Head of caudate nucleus (tissue), 42 donors: Measurements from ENCODE around the gene CREB1.
A peak's percentile ranks its signal among the peaks of the same experiment; 100 is the strongest.
"Not testable (repeated sequence)": the region's sequence is repeated elsewhere in the genome, so short reads cannot be mapped to it uniquely, and the experiment has no call there.

Experiments
- DNase-seq, 42 donors: peaks; one replicate each; pipeline versions ENCODE4 v3.0.0 to v3.0.0-alpha.2; 2020 to 2021; ENCODE audit warnings: mixed read lengths in 7 of 42
- intact Hi-C: fragments of 100-400 bp; cut with DNase I; formaldehyde crosslinking; loops from one replicate; pipeline ENCODE4 v1.15.0; 2022

CREB1 gene

DNA sequence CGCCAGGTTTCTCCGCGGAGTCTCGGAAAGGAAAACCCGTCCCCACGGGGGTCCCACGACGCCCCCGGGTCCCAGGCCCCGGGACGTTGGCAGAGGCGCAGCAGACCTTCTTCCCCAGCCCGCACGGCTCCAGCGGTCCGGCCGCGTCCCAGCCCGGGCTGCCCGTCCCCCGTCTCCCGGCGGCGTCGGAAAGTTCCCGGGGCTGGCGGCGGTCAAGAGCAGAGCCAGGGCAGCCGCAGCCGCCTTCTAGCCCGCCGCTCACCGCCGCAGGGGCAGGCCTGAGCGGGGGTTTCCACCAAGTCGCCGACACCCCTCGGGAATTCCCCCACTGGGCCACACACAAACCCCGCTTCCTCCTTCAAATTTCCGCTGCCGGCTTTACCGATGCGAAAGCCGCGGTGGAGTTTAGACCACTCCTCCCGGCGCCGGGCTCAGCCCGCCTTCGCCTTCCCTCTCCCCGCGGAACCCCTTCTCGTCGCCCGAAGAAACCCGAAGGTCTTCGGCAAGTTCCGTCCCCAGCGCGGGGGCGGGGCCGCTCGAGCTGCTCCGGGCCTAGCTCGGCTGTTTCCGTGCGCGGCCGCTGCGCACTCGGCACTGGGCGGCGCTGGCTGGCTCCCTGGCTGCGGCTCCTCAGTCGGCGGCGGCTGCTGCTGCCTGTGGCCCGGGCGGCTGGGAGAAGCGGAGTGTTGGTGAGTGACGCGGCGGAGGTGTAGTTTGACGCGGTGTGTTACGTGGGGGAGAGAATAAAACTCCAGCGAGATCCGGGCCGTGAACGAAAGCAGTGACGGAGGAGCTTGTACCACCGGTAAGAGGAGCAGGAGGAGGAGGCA, at the start of gene CREB1:
Gene CREB1, plus strand, starts transcription at position 633 of the 830 bp plus-strand sequence. CDS start 25,674 bp downstream, outside the sequence.
- intact Hi-C loops = loop anchor here (2.0 to 10.0 kb wide), 2 partner anchors 95 to 185 kb away; partner anchors contain the start of genes CCNYL1 and METTL21A
- DNase-seq = peak; percentile 95 to 100 (median 98)

DNA sequence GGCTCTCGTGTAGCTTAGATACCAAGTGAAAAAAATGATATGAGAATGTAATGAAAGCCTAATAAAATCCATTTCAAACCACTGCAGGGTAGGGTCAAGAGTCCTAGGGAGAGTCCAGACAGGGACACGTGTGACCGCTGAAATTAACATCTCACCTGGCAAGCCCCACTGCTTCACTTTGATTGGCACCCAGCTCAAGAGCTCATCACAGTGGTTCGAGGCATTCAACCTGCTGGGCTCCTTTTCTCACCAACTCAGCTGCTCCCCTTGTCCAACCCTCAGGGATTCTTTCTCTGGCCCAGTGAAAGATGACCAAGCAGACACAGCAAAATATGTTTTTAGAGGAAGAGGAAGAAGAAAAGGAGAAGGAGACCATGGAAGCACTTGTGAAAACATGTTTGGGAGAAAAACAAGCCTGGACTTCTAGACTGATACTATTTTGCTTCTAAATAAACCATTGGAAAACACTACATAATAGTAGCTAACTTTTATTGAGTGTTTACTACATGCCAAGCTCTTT, 49.2 kb upstream of the CREB1 start:
- intact Hi-C loops = no loop called here
- DNase-seq = no peak

DNA sequence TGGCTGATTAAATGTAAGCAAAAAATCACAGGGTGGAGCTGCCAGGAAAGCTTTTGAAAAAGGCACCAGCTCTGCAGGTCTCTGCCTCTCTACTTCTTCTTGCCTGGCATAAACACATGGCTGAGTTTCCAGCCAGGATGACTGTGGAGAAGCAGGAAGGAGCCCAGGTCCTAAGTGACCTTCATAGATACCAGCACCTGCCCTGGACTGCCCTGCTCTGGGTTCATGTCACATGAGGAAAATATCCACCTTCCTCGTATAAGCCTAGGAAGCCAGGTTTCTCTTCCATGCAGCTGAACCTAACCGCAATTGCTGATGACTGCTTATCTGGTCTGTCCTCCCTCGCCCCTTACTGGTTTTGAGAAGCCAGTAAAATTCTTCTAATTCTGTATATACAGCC, 47.8 kb upstream of the CREB1 start:
- intact Hi-C loops = no loop called here
- no peak for DNase-seq

DNA sequence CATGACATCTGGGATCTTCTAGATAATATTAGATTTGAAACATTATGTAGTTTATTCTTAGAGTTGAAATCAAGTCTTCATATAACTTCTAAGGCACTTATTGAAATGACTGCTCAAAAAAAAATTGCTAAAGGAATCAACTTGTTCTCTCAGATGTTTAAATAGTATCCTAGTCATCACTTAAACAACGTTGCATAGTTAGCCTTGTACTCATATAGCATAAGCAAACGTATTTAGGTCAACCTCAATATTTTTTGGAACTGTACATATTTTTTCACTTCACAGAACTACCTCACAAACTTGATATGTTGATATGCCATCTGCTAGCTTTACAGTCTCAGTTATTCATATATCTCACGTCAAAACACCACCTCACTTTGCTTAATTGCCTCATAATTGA, 47.1 kb upstream of the CREB1 start:
- intact Hi-C loops = no loop called here
- no peak for DNase-seq

DNA sequence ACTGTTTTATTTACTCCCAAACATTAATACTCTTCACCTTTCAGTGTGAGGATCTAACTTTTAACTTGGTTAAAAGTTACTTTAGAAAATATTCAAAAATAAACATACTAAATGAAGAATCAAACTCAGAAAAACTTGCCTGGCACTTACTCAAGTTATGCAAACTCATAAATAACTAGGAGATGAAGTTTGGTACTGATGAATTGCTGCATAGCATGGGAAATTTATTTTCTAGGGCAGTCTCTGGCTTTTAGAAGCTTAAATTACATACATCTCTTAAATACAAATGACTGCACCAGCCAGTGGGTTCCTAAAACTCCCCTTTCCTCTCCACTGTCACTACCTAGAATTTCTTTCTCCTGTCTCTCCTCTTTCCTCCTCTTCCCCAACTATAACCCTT, 46.7 kb upstream of the CREB1 start:
- intact Hi-C loops = no loop called here
- DNase-seq = no peak

DNA sequence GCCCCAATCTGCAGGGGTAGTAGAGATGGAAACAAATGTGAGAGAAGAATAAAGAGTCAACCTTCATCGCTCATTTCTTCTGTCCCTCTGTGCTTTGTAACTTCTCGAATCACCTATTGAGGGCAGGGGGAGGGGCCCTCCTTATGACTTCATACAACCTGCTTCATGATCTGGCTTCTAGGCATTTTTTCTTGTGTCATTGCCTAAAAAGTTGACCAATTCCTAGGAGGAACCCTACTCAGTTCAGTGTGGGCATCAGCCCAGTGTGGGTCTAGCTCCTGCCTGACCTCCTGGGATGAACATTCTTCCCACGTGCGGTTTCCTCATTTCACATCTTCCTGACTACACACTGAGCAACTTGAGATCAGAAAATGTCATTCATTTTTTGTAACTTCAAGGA, 46.3 kb upstream of the CREB1 start:
- intact Hi-C loops = no loop called here
- DNase-seq = no peak

DNA sequence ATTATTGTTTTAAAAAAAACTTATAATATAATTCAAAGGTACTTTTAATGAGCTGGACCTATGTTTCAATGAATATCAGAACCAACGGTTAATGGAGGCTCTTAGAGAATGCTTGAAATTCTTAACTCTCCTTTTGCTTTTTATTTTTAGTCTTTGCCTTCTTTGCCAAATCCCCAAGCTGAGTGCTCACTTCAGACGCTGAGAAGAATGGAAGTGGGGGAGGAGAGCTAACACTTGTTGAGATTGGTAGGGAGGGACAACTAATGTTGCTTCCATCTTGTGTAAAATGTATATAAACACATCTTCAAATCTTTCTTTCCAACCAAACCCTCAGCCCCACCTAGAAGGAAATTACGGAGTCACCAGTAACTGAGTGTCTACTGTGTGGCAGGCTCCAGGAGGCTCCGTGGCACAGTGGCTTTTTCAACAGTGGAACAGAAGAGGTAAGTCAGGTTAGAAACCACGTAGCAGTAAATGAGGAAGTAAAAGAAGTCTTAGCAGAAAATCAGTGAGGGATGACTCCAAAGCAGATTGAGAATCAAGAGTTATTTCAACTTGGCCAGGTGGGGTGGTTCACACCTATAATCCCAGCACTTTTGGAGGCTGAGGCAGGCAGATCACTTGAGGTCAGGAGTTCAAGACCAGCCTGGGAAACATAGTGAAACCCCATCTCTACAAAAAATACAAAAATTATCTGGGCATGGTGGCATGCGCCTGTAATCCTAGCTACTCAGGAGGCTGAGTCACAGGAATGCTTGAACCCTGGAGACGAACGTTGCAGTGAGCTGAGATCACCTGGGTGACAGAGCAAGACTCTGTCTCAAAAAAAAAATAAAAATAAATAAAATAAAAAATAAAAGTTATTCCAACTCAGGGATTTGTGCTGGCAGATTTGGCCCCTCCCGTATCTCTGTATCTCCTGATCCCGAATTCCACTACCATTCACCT, 45.0 kb upstream of the CREB1 start:
- no peak for DNase-seq
- intact Hi-C loops = no loop called here

DNA sequence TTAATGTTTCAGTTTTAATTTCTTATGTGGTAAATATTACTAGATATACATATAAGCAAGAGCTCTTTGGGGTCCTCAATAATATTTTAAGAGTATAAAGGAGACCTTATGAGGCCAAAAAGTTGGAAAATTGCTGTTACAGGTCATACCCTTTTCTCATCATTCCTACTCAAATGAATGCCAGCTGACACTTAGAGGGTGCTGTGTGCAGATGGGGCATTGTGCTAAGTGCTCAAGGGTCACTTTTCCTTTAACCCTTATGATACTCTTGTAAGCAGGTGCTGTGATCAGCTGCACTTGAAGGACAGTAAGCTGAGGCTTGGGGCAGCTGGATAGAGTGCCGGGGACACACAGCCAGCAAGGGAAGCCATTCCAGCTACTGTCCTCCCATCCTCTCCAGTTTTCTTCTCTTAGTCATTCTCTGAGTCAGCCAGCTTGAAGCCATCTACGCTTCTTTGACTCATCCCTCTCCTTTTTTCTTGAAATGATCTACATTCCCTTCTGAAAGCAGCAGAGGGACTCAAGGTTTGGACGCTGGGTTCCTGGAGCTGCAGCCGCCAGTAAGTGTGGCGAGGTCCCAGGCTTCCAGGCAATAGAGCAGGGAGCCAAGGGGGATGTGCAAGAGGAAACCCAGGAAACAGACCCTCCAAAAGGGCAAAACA, 42.0 kb upstream of the CREB1 start:
- intact Hi-C loops = no loop called here
- DNase-seq = peak in 1 of 42 donors; percentile 44

DNA sequence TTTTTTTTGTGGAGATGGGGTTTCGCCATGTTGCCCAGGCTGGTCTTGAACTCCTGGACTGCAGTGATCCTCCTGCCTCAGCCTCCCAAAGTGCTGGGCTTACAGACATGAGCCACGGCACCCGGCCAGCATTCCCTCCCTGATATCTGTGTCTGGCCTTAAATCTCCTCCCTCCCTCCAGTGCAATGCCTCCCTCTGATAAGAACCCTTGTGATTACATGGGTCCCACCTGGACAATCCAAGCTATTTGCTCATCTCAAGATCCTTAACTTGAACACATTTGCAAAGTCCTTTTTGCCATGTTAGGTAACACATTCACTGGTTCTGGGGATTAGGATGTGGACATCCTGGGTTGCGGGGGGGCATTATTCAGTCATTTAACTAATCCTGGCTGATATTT, 40.5 kb upstream of the CREB1 start:
- intact Hi-C loops = no loop called here
- no peak for DNase-seq

DNA sequence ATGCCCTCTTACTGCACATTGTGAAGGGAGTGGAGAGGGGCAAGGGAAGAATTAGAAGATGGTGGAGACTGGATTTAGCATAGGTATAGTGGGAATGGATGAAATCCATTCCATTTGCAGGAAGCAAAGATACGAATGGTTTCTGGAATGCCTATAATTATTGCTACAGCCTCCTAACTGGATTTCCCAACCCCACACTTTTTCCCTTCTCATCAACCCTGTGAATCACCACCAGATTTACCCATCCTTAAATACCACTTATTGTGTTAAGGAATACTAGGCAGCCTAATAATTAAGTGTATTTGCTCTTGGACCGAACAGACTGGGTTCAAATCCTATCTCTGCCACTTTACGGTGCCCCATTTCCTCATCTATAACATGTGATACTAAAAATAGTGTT, 39.3 kb upstream of the CREB1 start:
- intact Hi-C loops = no loop called here
- no peak for DNase-seq

DNA sequence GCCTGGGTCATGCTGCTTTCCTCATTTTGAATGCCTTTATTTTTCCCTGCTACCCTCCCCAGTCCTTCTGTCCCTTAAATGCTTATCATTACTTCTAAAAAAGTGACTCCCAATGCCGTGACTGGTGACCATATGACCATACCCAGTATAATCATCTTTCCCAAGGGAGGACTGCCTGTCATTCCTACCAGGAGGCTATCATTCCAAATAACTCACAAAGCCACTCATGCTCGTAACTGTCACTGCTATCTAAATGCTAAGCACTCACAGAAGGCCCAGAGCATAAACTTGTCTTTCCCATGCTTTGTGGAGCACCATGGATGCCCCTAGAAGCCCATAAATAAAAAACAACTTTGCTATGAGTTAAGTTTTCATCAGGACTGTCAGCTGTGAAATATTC, 38.7 kb upstream of the CREB1 start:
- intact Hi-C loops = no loop called here
- no peak for DNase-seq

DNA sequence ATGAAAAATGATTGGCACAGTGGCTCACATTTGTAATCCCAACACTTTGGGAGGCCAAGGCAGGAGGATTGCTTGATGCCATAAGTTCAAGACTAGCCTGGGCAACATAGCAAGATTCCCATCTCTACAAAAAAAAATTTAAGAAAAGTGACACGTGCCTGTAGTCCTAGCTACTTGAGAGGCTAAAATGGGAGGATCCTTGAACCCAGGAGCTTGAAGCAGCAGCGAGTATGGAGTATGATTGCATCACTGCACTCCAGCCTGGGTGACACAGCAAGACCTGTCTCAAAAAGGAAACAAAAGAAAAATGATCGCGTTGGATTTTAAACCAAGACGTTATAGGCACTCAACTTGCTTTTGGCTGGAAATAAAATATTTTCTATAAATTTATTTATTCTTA, 37.8 kb upstream of the CREB1 start:
- intact Hi-C loops = no loop called here
- no peak for DNase-seq

DNA sequence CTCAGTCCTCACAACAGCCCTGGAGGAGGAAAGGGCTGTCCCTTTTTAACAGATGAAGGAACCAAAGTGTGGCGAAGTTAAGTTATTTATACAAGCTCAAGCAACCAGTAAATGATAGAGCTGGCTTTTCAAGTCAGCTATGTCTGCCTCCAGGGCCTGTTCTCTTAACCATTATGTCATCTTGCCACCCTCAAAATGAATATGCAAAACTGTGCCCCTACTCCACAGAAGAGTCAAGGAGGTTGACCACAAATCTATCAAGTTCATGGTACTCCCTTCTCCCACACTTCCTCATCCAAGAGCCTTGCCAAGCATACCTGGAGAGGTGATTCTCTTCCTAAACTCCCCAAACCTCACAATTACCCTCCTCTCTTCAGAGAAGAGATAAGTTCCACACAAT, 37.3 kb upstream of the CREB1 start:
- no peak for DNase-seq
- intact Hi-C loops = no loop called here

DNA sequence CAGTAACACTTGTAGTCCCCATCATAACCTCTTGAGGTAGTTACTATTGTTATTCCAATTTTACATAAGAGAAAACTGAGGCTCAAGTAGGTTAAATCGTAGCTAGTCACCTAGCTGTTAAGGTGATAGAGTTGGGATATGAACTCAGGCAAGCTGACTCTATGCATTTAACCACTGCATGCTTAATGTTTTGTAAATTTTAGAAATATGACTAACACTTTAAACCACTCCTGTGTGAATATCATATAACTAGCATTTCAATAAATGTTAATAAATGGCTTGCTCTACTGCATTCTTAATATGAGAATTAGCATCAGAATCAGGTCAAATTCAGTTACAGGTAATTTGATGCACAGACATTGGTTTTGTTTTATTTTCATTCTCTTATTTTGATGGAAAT, 35.6 kb upstream of the CREB1 start:
- no peak for DNase-seq
- intact Hi-C loops = no loop called here

DNA sequence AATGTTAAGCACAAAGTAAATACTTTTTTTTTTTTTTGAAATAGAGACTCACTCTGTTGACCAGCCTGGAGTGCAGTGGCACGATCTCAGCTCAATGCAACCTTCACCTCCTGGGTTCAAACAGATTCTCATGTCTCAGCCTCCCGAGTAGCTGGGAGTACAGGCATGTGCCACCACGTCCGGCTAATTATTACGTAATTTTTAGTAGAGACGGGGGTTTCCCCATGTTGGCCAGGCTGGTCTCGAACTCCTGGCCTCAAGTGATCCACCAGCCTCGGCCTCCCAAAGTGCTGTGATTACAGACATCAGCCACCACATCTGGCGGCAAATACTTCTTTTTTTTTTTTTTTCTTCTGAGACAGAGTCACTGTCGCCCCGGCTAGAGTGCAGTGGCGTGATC, 32.8 kb upstream of the CREB1 start:
- intact Hi-C loops, DNase-seq: not testable (repeated sequence)

DNA sequence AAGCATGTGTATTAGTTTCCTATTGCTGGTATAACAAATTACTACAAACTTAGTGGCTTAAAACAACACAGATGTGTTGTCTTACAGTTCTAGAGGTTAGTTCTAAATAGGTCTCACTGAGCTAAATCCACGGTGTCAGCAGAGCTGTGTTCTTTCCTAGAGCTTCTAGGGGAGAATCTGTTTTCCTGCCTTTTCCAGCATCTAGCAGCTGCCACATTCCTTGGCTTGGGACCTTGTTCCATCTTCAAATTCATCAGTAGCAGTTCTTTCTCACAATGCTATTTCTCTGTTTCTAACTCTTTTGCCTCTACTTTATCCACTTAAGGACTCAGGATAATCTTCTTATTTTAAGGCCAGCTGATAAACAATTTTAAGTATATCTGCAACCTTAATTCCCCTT, 32.2 kb upstream of the CREB1 start:
- intact Hi-C loops = no loop called here
- DNase-seq = no peak

DNA sequence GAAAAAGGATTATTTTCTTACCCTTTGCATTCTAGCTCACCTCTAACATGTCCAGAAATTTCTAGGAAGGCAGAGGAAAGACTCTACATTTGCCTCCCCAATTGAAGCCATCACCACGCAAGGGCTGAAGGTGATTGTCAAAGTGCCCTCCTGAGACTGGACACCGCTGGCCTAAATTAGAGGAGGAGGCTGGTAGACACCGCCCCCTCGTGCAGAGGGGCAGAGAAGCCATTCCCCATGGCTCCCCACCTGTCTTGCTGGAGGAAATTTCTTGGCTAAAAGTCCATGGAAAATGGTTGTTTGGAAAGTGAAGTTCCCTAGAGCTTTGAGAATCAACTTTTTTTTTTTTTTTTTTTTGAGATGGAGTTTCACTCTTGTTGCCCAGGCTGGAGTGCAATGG, 31.3 kb upstream of the CREB1 start:
- no peak for DNase-seq
- intact Hi-C loops = no loop called here

DNA sequence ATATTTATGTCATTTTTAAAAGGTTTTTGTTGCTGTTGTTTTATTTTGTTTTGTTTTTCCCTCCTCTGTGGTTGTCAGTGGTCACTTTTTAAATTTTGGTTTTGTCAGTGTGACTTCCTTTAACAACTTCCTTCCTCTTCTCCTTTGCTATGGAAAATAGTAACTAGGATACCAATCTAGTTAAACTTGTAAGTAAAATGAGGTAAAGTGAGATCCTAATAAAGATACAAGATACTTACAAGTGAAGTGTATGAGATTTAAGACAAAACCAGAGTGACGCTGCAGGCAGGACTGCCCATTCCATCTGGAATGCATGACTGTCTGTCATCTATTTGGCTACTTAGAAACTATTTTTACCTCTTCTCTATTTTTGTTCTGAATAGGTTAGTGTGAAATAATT, 30.6 kb upstream of the CREB1 start:
- intact Hi-C loops = no loop called here
- DNase-seq = no peak

DNA sequence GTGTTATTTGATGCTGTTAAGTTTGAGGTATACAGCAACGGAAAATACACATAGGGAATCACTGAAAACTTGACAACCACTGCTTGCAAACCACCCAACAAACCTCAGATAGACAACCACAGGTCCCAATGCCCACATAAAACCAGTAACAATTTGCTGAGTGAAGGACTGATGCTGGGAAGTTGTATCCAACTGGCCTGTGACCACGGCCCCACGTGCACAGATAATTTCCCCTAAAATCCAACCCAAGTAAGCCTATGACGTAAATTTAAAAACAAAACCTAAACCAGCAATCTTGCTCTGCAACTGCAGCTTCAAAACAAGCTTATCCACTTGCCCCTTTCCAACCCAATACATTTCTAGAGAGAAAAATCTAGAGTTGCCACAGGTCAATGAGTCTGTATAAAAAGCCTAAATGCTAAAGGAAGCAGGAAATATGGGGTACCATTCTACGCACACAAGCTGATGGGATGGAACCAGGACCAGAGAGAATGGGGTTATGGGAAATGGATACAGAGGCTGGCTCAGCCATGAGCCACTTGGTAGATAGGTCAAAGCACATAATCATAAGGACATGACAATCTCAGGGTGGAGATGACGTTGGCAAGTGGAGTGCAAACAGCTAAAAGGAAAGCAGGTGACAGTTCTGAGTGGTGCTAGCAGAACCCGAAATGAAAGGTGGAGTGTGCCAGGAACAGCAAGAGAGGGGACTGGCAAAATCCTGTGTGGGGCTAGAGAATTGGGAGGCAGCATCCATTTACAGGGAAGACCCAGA, 27.8 kb upstream of the CREB1 start:
- DNase-seq = no peak
- intact Hi-C loops = no loop called here
